Fibroblast of mammary gland (primary cell): ENCODE data around the gene RNF222.

Source experiments
- DNase-seq: peaks from one replicate; pipeline ENCODE4 v3.0.0-alpha.2; 2010; ENCODE audit warnings: low read depth
- H3K4me3 ChIP-seq: 2 replicates; pipeline ENCODE4 v1.5.1; 2011; ENCODE audit warnings: low read depth, mild to moderate bottlenecking, low read length, moderate library complexity; ENCODE audit not compliant: control insufficient read depth
- TF ChIP-seq, protein P1 (sequence below): conservative IDR thresholded peaks from 2 replicates; pipeline ENCODE4 v1.5.1; 2011; ENCODE audit warnings: low read depth, low read length, inconsistent platforms; ENCODE audit not compliant: control insufficient read depth, insufficient read depth

Gene RNF222

GRCh38 chr17:8413938-8414337, 16.3 kb upstream of the RNF222 start:
- no peak for DNase-seq
- TF ChIP-seq, protein P1, sequence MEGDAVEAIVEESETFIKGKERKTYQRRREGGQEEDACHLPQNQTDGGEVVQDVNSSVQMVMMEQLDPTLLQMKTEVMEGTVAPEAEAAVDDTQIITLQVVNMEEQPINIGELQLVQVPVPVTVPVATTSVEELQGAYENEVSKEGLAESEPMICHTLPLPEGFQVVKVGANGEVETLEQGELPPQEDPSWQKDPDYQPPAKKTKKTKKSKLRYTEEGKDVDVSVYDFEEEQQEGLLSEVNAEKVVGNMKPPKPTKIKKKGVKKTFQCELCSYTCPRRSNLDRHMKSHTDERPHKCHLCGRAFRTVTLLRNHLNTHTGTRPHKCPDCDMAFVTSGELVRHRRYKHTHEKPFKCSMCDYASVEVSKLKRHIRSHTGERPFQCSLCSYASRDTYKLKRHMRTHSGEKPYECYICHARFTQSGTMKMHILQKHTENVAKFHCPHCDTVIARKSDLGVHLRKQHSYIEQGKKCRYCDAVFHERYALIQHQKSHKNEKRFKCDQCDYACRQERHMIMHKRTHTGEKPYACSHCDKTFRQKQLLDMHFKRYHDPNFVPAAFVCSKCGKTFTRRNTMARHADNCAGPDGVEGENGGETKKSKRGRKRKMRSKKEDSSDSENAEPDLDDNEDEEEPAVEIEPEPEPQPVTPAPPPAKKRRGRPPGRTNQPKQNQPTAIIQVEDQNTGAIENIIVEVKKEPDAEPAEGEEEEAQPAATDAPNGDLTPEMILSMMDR, result no peak
- H3K4me3 ChIP-seq, result no peak overlapping the region

DNA sequence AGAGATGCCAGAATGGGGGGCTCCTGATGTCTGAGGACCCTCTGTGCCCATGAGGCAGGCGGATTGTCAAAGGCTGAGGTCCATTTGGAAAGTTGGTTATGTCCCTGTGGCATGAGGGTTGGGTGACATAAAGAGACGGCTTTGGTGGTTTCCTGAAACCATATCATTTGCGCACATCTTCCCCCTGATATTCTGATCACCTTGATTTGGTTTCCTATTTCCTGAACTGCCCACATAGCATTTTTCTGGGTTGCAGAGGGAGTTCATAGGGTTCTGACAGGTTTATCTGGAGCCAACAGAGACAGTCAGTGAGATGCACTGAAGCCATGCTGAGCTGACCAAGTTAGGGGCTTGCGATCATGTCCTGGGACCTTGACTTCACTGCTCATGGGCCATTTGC, 15.7 kb upstream of the RNF222 start:
- no peak for DNase-seq
- H3K4me3 ChIP-seq, result no peak overlapping the region
- TF ChIP-seq, protein P1, result no peak

- TF ChIP-seq, protein P1, result no peak
- H3K4me3 ChIP-seq, result no peak overlapping the region
- DNase-seq, result no peak
Measured at GRCh38 chr17:8412089-8412488, 14.5 kb upstream of the RNF222 start.

DNA sequence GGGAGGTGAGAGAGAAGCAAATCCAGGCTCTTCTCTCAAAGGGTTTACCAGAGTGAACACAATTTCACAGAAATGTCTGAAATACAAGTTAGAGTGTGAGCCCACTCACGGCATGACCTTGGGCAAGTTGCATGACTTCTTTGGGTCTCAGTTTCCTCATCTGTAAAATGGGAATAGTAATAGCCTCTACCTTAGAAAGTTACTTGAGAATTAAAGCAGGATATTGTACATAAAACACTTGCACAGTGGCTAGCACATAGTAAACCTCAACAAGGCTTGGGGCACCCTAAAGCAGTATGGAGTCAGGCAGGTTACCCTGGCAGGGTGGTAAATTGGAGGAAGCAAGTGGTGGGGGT, 13.2 kb upstream of the RNF222 start:
- H3K4me3 ChIP-seq, result no peak overlapping the region
- no peak for DNase-seq
- TF ChIP-seq, protein P1, result no peak

- H3K4me3 ChIP-seq, result no peak overlapping the region
- TF ChIP-seq, protein P1, result peak; percentile 81
- peak; percentile 84 for DNase-seq
Measured at GRCh38 chr17:8409966-8410882, 12.6 kb upstream of the RNF222 start.

DNA sequence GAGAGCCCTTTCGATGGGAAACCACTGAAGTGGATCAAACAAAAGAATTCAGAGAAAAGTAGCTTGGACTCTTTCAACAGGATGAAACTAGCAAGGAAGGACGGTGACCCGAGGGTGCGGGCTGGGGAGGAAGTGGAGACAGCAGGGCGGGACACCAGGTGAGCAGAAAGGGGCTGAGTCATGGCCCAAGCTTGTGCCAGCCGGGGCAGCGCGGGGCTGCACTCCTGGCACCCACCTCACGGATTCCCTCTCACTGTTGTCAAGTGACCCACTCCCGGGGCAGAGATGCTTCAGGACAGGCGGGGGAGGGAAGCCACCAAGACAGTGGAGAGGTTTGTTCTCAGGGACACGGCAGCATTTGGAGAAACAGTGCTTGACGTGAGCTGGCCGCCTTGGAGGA, 10.7 kb upstream of the RNF222 start:
- TF ChIP-seq, protein P1, result no peak
- no peak overlapping the region for H3K4me3 ChIP-seq
- no peak for DNase-seq
